BE2C (cell line): ENCODE results near the gene PCBP3.

Source experiments
- DNase-seq: peaks from one replicate; pipeline ENCODE4 v3.0.0-alpha.2; 2020
- H3K27me3 ChIP-seq: fragments of 250-450 bp; sonication (Bioruptor Pico); 2 replicates; pipeline ENCODE4 v1.5.1; 2020; ENCODE audit warnings: mild to moderate bottlenecking
- H3K36me3 ChIP-seq: fragments of 250-450 bp; sonication (Bioruptor Pico); 2 replicates; pipeline ENCODE4 v1.5.1; 2020; ENCODE audit warnings: mild to moderate bottlenecking
- H3K4me1 ChIP-seq: fragments of 250-450 bp; sonication (Bioruptor Pico); 2 replicates; pipeline ENCODE4 v1.5.1; 2020
- H3K4me3 ChIP-seq: 2 replicates; pipeline ENCODE4 v1.5.1; 2011; ENCODE audit warnings: low read depth, low read length
- H3K9me3 ChIP-seq: fragments of 250-450 bp; sonication (Bioruptor Pico); 2 replicates; pipeline ENCODE4 v1.5.1; 2020
- TF ChIP-seq, protein P1 (sequence below): IDR thresholded peaks from 2 replicates; pipeline ENCODE4 v1.5.1; 2012; ENCODE audit warnings: mild to moderate bottlenecking, low read depth, low read length

PCBP3 gene

DNA sequence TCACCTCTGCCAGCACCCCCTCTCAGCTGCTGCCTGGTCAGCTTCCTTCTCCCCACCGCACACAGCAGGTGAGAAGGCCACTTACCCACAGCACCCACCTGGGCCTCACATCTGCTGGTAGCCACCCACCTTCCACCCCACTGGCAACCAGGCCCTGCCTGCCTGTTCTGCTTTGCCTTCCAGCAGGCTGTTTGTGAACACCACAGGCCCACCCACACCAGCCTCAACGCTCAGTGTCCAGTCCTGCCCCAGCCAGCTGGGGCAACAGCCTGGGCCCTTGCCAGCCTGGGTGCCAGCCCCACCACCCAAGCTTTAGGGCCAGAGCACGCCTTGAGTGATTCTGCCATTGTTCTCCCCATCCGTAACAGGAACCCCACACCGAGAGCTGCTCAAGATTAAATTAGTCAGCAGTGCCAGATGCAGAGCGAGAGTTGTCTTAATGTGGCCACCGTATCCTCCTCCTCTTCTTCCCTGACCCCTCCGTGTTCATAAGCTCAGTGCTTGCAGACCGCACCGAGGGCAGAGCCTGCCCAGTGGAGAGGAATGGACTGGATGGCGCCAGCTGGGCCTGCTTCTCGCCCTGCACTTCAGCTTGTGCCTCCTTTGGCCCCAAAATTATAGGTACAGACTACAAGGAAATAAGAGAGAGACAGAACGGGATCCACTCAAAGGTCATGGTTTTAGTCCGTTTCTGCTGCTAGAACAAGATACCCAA lies 217.8 kb downstream of the PCBP3 start:
- Histone ChIP-seq H3K27me3 (no peaks in the 10 kb centered on the region), H3K9me3 (no peaks in the 10 kb centered on the region), H3K4me1 (no peaks in the 10 kb centered on the region), H3K36me3 (peaks cover 33% of the 10 kb centered on the region), H3K4me3 (no peak overlapping the region)
- DNase-seq = no peak
- TF ChIP-seq, protein P1, sequence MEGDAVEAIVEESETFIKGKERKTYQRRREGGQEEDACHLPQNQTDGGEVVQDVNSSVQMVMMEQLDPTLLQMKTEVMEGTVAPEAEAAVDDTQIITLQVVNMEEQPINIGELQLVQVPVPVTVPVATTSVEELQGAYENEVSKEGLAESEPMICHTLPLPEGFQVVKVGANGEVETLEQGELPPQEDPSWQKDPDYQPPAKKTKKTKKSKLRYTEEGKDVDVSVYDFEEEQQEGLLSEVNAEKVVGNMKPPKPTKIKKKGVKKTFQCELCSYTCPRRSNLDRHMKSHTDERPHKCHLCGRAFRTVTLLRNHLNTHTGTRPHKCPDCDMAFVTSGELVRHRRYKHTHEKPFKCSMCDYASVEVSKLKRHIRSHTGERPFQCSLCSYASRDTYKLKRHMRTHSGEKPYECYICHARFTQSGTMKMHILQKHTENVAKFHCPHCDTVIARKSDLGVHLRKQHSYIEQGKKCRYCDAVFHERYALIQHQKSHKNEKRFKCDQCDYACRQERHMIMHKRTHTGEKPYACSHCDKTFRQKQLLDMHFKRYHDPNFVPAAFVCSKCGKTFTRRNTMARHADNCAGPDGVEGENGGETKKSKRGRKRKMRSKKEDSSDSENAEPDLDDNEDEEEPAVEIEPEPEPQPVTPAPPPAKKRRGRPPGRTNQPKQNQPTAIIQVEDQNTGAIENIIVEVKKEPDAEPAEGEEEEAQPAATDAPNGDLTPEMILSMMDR = no peak

DNA sequence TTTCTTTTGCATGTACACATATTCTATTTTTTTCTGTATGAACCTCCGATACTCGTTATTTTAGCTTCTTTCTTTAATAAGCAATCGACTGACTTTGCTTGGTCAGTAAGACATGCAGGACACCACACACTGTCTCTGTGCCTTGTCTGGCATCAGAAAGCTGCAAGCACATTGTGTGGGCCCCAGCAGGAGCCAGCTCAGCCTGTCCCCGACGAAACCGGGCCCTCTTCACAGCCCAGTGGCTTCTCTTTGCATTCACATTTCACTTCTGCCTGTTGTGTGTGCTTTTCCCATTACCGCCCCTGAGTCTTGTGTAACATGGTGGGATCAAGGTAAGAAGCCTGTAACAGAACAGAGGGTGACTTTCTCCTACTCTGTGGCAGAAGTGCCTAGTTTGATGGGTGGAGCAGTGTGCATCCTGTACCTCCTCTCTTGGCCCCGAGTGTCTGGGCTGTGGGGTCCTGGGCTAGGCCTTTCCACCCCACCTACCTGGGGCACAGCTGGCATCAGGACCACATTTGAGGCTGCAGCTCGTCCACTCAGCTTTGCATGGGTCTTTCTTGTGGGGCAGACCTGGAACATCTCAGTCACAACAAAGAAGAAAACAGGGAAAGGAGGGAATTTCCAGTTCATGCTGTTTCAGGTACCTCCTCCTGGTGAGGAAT lies 219.2 kb downstream of the PCBP3 start:
- no peak for DNase-seq
- TF ChIP-seq, protein P1 = no peak
- Histone ChIP-seq H3K27me3 (no peaks in the 10 kb centered on the region), H3K4me1 (no peaks in the 10 kb centered on the region), H3K4me3 (no peak overlapping the region), H3K9me3 (no peaks in the 10 kb centered on the region), H3K36me3 (peaks cover 39% of the 10 kb centered on the region)

DNA sequence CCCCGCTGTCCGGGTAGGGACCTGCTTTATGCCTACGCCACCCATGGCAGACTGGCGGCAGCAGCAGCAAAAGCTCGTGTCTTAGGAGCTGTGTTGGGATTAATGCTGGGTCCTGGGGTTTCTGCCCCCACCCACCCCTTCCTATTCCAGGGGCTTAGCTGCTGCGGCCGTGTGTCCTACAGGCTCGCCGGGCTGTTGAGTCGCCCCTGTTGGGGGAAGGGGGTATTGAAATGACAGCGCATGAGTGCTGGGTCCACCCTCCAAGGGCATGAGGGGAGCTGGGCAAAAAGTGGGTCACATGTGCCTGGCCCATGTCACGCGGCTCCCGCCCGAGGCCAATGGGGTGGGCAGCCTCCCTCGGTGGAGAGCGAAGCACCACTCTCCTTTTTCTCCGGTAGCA lies 219.7 kb downstream of the PCBP3 start:
- TF ChIP-seq, protein P1 = no peak
- Histone ChIP-seq H3K4me3 (no peak overlapping the region), H3K9me3 (no peaks in the 10 kb centered on the region), H3K27me3 (no peaks in the 10 kb centered on the region), H3K4me1 (no peaks in the 10 kb centered on the region), H3K36me3 (peaks cover 39% of the 10 kb centered on the region)
- DNase-seq = no peak

DNA sequence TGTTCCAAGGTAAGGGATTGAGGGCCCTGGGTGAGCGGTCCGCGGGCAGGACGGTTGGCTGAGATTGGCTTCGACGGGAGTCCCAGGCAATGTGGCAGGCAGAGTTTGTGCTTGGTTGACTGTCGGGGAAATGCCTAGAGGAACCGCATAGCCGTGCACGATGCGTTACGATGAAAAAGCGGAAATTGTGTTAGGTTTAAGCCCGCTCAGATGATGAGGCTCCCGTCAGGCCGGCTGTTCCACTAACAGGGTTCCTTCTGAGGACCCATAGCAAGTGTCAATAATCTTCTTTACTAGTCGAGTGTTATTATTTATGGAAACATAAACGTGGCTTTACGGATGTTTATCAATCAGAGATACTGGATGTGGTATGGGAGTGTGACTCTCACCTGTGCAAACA lies 220.2 kb downstream of the PCBP3 start:
- H3K4me3 ChIP-seq = no peak overlapping the region
- peaks cover 39% of the 10 kb centered on the region for H3K36me3 ChIP-seq
- TF ChIP-seq, protein P1 = no peak
- H3K9me3 ChIP-seq = no peaks in the 10 kb centered on the region
- H3K4me1 ChIP-seq = no peaks in the 10 kb centered on the region
- H3K27me3 ChIP-seq = no peaks in the 10 kb centered on the region
- DNase-seq = no peak

DNA sequence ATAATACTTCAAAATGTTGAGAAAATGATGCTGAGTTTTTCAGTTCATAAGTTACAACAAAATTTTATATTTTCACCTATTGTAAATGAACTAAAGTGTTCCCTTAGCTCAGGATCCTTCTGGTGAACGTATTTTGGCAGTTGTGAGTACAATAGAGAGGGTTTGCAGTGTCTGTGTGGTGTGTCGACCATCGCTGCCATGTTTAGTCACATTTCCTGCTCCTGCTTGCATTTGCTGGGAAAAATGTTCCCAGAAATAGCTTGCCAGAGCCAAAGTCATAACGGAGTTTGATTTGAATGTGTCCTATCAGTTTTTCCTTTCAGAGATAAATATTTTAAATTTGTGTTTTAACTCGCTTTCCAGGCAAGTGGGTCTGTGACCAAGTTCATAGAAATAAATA lies 220.9 kb downstream of the PCBP3 start:
- H3K4me1 ChIP-seq = no peaks in the 10 kb centered on the region

More for the DNA sequence above, 220.9 kb downstream of the PCBP3 start:
- TF ChIP-seq, protein P1 = no peak
- no peaks in the 10 kb centered on the region for H3K27me3 ChIP-seq
- no peak for DNase-seq
- H3K4me3 ChIP-seq = no peak overlapping the region
- no peaks in the 10 kb centered on the region for H3K9me3 ChIP-seq
- H3K36me3 ChIP-seq = peaks cover 36% of the 10 kb centered on the region
